Caco-2 (cell line): ENCODE measurements around the gene ANO6. TPM values are rescaled to one million over a fixed set of nuclear protein-coding genes. Genes with fewer than 3 reads are reported as not detected.

ENCODE experiments used
- Bru-seq: library from RNA; stranded (reverse); fragments of 400-500 nt; gene quantifications from one replicate; lab custom pipeline; 2021; lab: Mats Ljungman, UMichigan
- BruChase-seq, 2 experiments: library from RNA; stranded (reverse); fragments of 400-500 nt; gene quantifications; one replicate each; lab custom pipeline; 2021; lab: Mats Ljungman, UMichigan
- BruUV-seq: library from RNA; stranded (reverse); fragments of 400-500 nt; replicated peaks from 2 replicates; lab custom pipeline; 2021; lab: Mats Ljungman, UMichigan
- CTCF ChIA-PET: fragments of 300-600 bp; sonication (Branson Sonifier 250); formaldehyde crosslinking; loops from one replicate; lab custom pipeline; 2022; ENCODE audit warnings: antibody characterized with exemption; lab: Charles Lee
- POLR2A ChIA-PET: fragments of 300-600 bp; sonication (Branson Sonifier 250); formaldehyde crosslinking; loops from one replicate; lab custom pipeline; 2022; ENCODE audit warnings: antibody characterized with exemption; lab: Charles Lee
- DNase-seq, 2 experiments: peaks; one replicate each; pipeline versions ENCODE4 v3.0.0 to v3.0.0-alpha.2; 2020 to 2022
- H3K27me3 ChIP-seq: replicated peaks from 2 replicates; pipeline ENCODE4 v1.6.0; 2011; ENCODE audit warnings: low read length; ENCODE audit not compliant: control insufficient read depth, insufficient read depth
- H3K36me3 ChIP-seq: 2 replicates; pipeline ENCODE4 v1.5.1; 2011; ENCODE audit warnings: low read length; ENCODE audit not compliant: control insufficient read depth, insufficient read depth
- H3K4me1 ChIP-seq: fragments of 250-450 bp; sonication (Bioruptor Pico); 2 replicates; pipeline ENCODE4 v1.5.1; 2020; ENCODE audit warnings: mild to moderate bottlenecking
- H3K4me3 ChIP-seq: 2 replicates; pipeline ENCODE4 v1.5.1; 2011; ENCODE audit warnings: low read depth, mild to moderate bottlenecking, control low read depth, low read length
- H3K9me3 ChIP-seq: fragments of 250-450 bp; sonication (Bioruptor Pico); 2 replicates; pipeline ENCODE4 v1.5.1; 2020; ENCODE audit warnings: mild to moderate bottlenecking, moderate library complexity
- H3K27ac Mint-ChIP-seq: one replicate; pipeline ENCODE4 v1.8.0; 2022; ENCODE audit warnings: mixed read lengths; ENCODE audit not compliant: unreplicated experiment
- H3K27me3 Mint-ChIP-seq: one replicate; pipeline ENCODE4 v1.8.0; 2022; ENCODE audit warnings: mixed read lengths; ENCODE audit not compliant: insufficient read depth, unreplicated experiment
- H3K36me3 Mint-ChIP-seq: one replicate; pipeline ENCODE4 v1.8.0; 2022; ENCODE audit warnings: mild to moderate bottlenecking, mixed read lengths; ENCODE audit not compliant: insufficient read depth, unreplicated experiment
- H3K4me1 Mint-ChIP-seq: one replicate; pipeline ENCODE4 v1.8.0; 2022; ENCODE audit warnings: low read depth, mixed read lengths; ENCODE audit not compliant: unreplicated experiment
- H3K4me3 Mint-ChIP-seq: one replicate; pipeline ENCODE4 v1.8.0; 2022; ENCODE audit warnings: mild to moderate bottlenecking, moderate library complexity, mixed read lengths; ENCODE audit not compliant: unreplicated experiment
- H3K9me3 Mint-ChIP-seq: one replicate; pipeline ENCODE4 v1.8.0; 2022; ENCODE audit warnings: mixed read lengths; ENCODE audit not compliant: unreplicated experiment
- CTCF ChIP-seq, 2 experiments: fragments of 200-600 bp in 1 of 2; IDR thresholded peaks; 1 replicate in 1 of 2; 2 replicates in 1 of 2; pipeline versions ENCODE4 v1.5.1 to v1.8.0; 2011 to 2022; ENCODE audit warnings: antibody characterized with exemption in 1 of 2, control low read depth in 1 of 2, inconsistent platforms in 1 of 2, low read depth in 1 of 2, low read length in 1 of 2, mild to moderate bottlenecking in 1 of 2, moderate library complexity in 1 of 2; ENCODE audit not compliant: insufficient read depth in 1 of 2, severe bottlenecking in 1 of 2, unreplicated experiment in 1 of 2
- intact Hi-C: fragments of 100-400 bp; cut with micrococcal nuclease; formaldehyde crosslinking; loops from one replicate; pipeline ENCODE4 v1.10.0; 2022; ENCODE audit not compliant: unreplicated experiment
- long read RNA-seq: library from polyadenylated mRNA; stranded (forward); transcript quantifications from one replicate; pipeline ENCODE4 v2.0.0, GENCODE V29; 2022
- total RNA-seq: library from RNA; stranded (reverse); gene quantifications from 2 replicates; pipeline ENCODE4 v1.2.3, GENCODE V29; 2022

ANO6 gene
- total RNA-seq: 116 and 126 TPM in 2 replicates
- Bru-seq, nascent RNA: percentile 96 among the genes with signal in this experiment
- BruChase-seq, experiment 1, labeled RNA remaining after a 2-hour chase: percentile 91 among the genes with signal in this experiment
- percentile 94 among the genes with signal in this experiment for BruChase-seq, experiment 2, labeled RNA remaining after a 6-hour chase
- long read RNA-seq, full-length matches to known transcripts: 42 of 90 reads
- long read RNA-seq, partial matches to known transcripts: 37 of 90 reads
- long read RNA-seq, other reads (novel, unspliced or antisense): 11 of 90 reads

GRCh38 chr12:45215419-45216229 lies at the start of gene ANO6:
Gene ANO6, plus strand, starts transcription at chr12:45216095. Its CDS starts 227 bp downstream, at chr12:45216322.
- ChIA-PET CTCF (interaction anchor here (0.5 to 2.2 kb wide), 8 partner anchors 24 to 1091 kb away, joined by 3 to 8 read pairs (median 3); partner anchors contain the start of gene SCAF11), POLR2A (interaction anchor here (0.6 to 1.5 kb wide), 6 partner anchors 10 to 45 kb away, joined by 3 to 10 read pairs (median 6); no protein-coding TSS in a partner anchor)
- peak; percentile 93 to 94 for DNase-seq
- intact Hi-C loops: loop anchor here (1.0 to 5.0 kb wide), 6 partner anchors 23 to 512 kb away; partner anchors contain the start of gene ARID2
- Mint-ChIP-seq H3K4me3 (peak within 1 kb of the TSS; percentile 96), H3K27ac (peak within 1 kb of the TSS; percentile 84), H3K36me3 (peaks cover 13% of the 10 kb centered on the region), H3K4me1 (peaks cover 24% of the 10 kb centered on the region), H3K27me3 (no peaks in the 10 kb centered on the region), H3K9me3 (no peaks in the 10 kb centered on the region)
- no TSS peak for BruUV-seq
- Histone ChIP-seq H3K27me3 (no peaks in the 10 kb centered on the region), H3K36me3 (no peaks in the 10 kb centered on the region), H3K4me3 (peak within 1 kb of the TSS; percentile 70), H3K9me3 (no peaks in the 10 kb centered on the region), H3K4me1 (peaks cover 22% of the 10 kb centered on the region)
- TF ChIP-seq CTCF (IDR thresholded peaks at IDR 0.05; ENCODE audit: insufficient read depth in 1 of 2, low read depth in 1 of 2, low read length in 1 of 2, severe bottlenecking in 1 of 2, unreplicated experiment in 1 of 2): peak in 1 of 2 experiments; percentile 70

- Mint-ChIP-seq H3K36me3 (peaks cover 5% of the 10 kb centered on the region), H3K9me3 (no peaks in the 10 kb centered on the region), H3K4me3 (no peak overlapping the region), H3K4me1 (peaks cover 12% of the 10 kb centered on the region), H3K27ac (no peak overlapping the region), H3K27me3 (no peaks in the 10 kb centered on the region)
- no peaks in the 10 kb centered on the region for H3K36me3 ChIP-seq
- no peak overlapping the region for H3K4me3 ChIP-seq
- ChIA-PET CTCF (no interaction called here), POLR2A (no interaction called here)
- intact Hi-C loops: no loop called here
- H3K4me1 ChIP-seq: no peaks in the 10 kb centered on the region
- DNase-seq: no peak
- no TSS peak for BruUV-seq
- H3K9me3 ChIP-seq: 0 out of 2 replicates have a peak, but pooled peaks cover 3% of the 10 kb centered on the region
- TF ChIP-seq CTCF (IDR thresholded peaks at IDR 0.05; ENCODE audit: insufficient read depth in 1 of 2, low read depth in 1 of 2, low read length in 1 of 2, severe bottlenecking in 1 of 2, unreplicated experiment in 1 of 2): no peak
- H3K27me3 ChIP-seq: no peaks in the 10 kb centered on the region
Measured at GRCh38 chr12:45168976-45169375, 46.9 kb upstream of the ANO6 start.
